HEK293 (cell line): ENCODE results near the gene IVD.

Experiments used
- ATF2 ChIP-seq: fragments of 450-650 bp; formaldehyde crosslinking; IDR thresholded peaks from 2 replicates; pipeline ENCODE4 v1.5.1; 2016; ENCODE audit warnings: missing biosample characterization, missing genetic modification characterization, low read depth
- CTCF ChIP-seq: fragments of 450-650 bp; formaldehyde crosslinking; IDR thresholded peaks from 2 replicates; pipeline ENCODE4 v1.5.1; 2016; ENCODE audit warnings: missing biosample characterization, missing genetic modification characterization
- TCF7L2 ChIP-seq: IDR thresholded peaks from 2 replicates; pipeline ENCODE4 v1.6.1; 2011; ENCODE audit warnings: low read depth, mild to moderate bottlenecking, inconsistent platforms, low read length, moderate library complexity, borderline replicate concordance
- ZNF121 ChIP-seq: fragments of 450-650 bp; formaldehyde crosslinking; IDR thresholded peaks from 2 replicates; pipeline ENCODE4 v1.5.1; 2016; ENCODE audit warnings: missing biosample characterization, missing genetic modification characterization
- ZNF138 ChIP-seq: fragments of 450-650 bp; formaldehyde crosslinking; IDR thresholded peaks from 2 replicates; pipeline ENCODE4 v1.5.1; 2016; ENCODE audit warnings: missing biosample characterization, missing genetic modification characterization, borderline replicate concordance
- ZNF214 ChIP-seq: fragments of 450-650 bp; formaldehyde crosslinking; IDR thresholded peaks from 2 replicates; pipeline ENCODE4 v1.5.1; 2017; ENCODE audit warnings: missing biosample characterization, mild to moderate bottlenecking, missing genetic modification characterization, borderline replicate concordance
- ZNF354C ChIP-seq: fragments of 450-650 bp; formaldehyde crosslinking; IDR thresholded peaks from 2 replicates; pipeline ENCODE4 v1.5.1; 2016; ENCODE audit warnings: missing biosample characterization, missing genetic modification characterization, low read depth, borderline replicate concordance
- ZNF600 ChIP-seq: fragments of 450-650 bp; formaldehyde crosslinking; IDR thresholded peaks from 2 replicates; pipeline ENCODE4 v1.5.1; 2016; ENCODE audit warnings: missing biosample characterization, missing genetic modification characterization
- ZNF777 ChIP-seq: fragments of 450-650 bp; formaldehyde crosslinking; IDR thresholded peaks from 2 replicates; pipeline ENCODE4 v1.5.1; 2017; ENCODE audit warnings: missing biosample characterization, missing genetic modification characterization, borderline replicate concordance

- TF ChIP-seq CTCF (tag by site-specific recombination) (no peak), ZNF354C (tag by site-specific recombination) (no peak), ZNF777 (tag by site-specific recombination) (no peak), ZNF214 (tag by site-specific recombination) (no peak), TCF7L2 (no peak), ZNF138 (no peak), ZNF121 (tag by site-specific recombination) (no peak), ZNF600 (peak; percentile 86), ATF2 (tag by site-specific recombination) (no peak)
Observed at GRCh38 chr15:40439960-40440742, 34.6 kb downstream of the IVD start.
